ENCODE data around the gene CD82.

- TF ChIP-seq CTCF (IDR thresholded peaks at IDR 0.05): no peak
- no peak for TF ChIP-seq POLR2A (IDR thresholded peaks at IDR 0.05)
- no peak for TF ChIP-seq POLR2AphosphoS5 (IDR thresholded peaks at IDR 0.05)
Observed at GRCh38 chr11:44585421-44585820, 20.0 kb downstream of the CD82 start.

All from breast epithelium (tissue), 3 donors.